Nasal cavity respiratory epithelium epithelial cell of viscerocranial mucosa (primary cell): ENCODE data around the gene NFATC3. TPM values are rescaled to one million over a fixed set of nuclear protein-coding genes. Genes with fewer than 3 reads are reported as not detected.

Experiments used
- total RNA-seq: library from RNA; depleted of rRNA; stranded (reverse); fragments of >200 nt; gene quantifications from 2 replicates; pipeline ENCODE4 v1.2.3, GENCODE V29; 2014

The NFATC3 gene
- total RNA-seq = 11.6 and 16.2 TPM in 2 replicates

DNA sequence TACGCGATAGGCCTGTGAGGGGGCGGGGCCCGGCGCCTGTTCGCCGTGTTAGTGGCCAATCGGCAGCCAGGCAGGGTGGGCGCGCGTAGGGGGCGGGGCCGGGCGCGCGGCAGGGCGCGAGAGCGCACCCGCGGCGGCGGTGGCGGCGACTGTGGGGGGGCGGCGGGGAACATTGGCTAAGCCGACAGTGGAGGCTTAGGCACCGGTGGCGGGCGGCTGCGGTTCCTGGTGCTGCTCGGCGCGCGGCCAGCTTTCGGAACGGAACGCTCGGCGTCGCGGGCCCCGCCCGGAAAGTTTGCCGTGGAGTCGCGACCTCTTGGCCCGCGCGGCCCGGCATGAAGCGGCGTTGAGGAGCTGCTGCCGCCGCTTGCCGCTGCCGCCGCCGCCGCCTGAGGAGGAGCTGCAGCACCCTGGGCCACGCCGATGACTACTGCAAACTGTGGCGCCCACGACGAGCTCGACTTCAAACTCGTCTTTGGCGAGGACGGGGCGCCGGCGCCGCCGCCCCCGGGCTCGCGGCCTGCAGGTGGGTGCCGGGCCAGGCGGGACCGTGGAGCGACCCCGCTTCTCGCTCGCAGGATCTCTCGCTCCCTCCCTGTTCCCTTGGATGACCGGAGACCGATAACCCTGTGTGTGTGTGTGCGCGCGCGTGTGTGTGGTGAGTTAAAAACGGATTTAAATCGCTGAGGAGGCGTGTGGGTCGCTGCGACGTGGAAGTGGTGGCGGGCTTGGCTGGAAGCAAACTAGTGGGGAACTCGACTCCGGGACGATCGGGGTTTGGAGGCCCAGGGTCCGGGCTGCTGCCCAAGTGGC lies at the start of gene NFATC3:
Gene NFATC3, plus strand, starts transcription at position 112 of the 813 bp plus-strand sequence. Its CDS starts 312 bp downstream, at position 424.

GRCh38 chr16:68235887-68236136 lies 150.6 kb downstream of the NFATC3 start, which contains the start of gene ESRP2:
Gene ESRP2, minus strand, starts transcription at chr16:68236127. Its CDS starts 82 bp downstream, at chr16:68236045.

DNA sequence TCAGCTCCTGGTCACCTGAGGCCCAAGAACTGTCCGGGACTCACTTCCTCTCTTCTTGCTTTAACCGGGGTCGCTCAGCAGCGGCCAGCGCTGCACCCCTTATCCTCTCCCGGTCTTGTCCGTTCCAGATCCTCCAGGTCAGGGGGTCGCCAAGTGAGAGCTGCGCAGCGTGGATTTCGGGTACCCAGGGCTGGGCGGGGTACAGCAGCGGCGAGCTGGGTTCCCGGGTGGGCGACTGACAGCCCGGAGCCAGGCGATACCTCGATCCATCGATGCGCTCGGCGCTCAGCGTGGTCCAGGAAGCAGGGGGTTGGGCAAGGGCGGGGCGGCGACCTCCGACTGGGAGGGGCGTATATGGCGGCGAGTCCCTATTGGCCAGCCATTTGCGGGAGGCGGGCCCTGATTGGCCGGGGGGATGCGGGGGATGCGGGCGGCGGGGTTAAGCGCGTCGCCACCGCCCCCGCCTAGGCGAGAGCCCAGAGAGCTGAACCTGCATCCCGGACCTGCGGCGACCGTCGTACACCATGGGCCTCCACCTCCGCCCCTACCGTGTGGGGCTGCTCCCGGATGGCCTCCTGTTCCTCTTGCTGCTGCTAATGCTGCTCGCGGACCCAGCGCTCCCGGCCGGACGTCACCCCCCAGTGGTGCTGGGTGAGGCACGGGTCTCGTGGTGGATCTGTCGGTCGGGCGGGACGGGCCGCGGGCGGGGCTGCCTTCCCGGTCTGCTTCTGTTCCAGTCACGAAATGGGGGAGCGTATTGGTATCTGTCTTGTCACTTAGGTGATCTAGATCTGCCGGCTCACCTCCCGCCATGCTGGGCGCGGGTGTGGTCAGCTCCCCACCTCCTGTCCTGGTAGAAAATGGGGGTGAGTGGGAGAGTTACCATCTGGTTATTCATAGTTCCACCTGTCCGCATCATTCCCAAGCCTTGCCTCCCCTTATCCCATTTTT lies 160.0 kb downstream of the NFATC3 start, which contains the start of gene PLA2G15:
Gene PLA2G15, plus strand, starts transcription at position 471 of the 951 bp plus-strand sequence. Its CDS starts 54 bp downstream, at position 525.

GRCh38 chr16:68264128-68265077 lies 179.2 kb downstream of the NFATC3 start, which contains the start of gene SLC7A6:
Gene SLC7A6, plus strand, starts transcription at chr16:68264526. Its CDS starts 10,201 bp downstream, at chr16:68274727.

Other genes with a start within 250 kb of the NFATC3 start
- gene THAP11, start 243.1 kb upstream of the NFATC3 start, total RNA-seq = 29.0 and 34.7 TPM in 2 replicates
- gene NUTF2, start 238.4 kb upstream of the NFATC3 start, total RNA-seq = 140 and 141 TPM in 2 replicates
- gene CENPT, start 237.7 kb upstream of the NFATC3 start, total RNA-seq = 10.3 and 16.2 TPM in 2 replicates
- gene EDC4, start 212.3 kb upstream of the NFATC3 start, total RNA-seq = 36.6 and 71.5 TPM in 2 replicates
- gene NRN1L, start 200.5 kb upstream of the NFATC3 start, total RNA-seq = 0.21 and 0.34 TPM in 2 replicates
- 9.6 and 28.2 TPM in 2 replicates for gene PSKH1, start 192.1 kb upstream of the NFATC3 start, total RNA-seq
- 0.21 and 0.34 TPM in 2 replicates for gene CTRL, start 153.5 kb upstream of the NFATC3 start, total RNA-seq
- gene PSMB10, start 148.5 kb upstream of the NFATC3 start, total RNA-seq = 16.1 and 16.8 TPM in 2 replicates
- gene LCAT, start 141.2 kb upstream of the NFATC3 start, total RNA-seq = 1.7 and 4.6 TPM in 2 replicates
- 31.1 and 41.5 TPM in 2 replicates for gene SLC12A4, start 116.7 kb upstream of the NFATC3 start, total RNA-seq
- gene DPEP3, start 104.9 kb upstream of the NFATC3 start, total RNA-seq = not detected in 2 replicates
- not detected in 2 replicates for gene DPEP2, start 85.9 kb upstream of the NFATC3 start, total RNA-seq
- gene DPEP2NB, start 69.5 kb upstream of the NFATC3 start, total RNA-seq = not detected in 2 replicates
- 13.2 and 18.1 TPM in 2 replicates for gene DDX28, start 62.1 kb upstream of the NFATC3 start, total RNA-seq
- gene DUS2, start 62.1 kb upstream of the NFATC3 start, total RNA-seq = 23.3 and 24.6 TPM in 2 replicates
- 50.6 and 64.8 TPM in 2 replicates for gene ESRP2, start 150.8 kb downstream of the NFATC3 start, total RNA-seq
- 5.8 and 19.4 TPM in 2 replicates for gene PLA2G15, start 160.0 kb downstream of the NFATC3 start, total RNA-seq
- 10.9 and 16.5 TPM in 2 replicates for gene SLC7A6, start 179.2 kb downstream of the NFATC3 start, total RNA-seq
- gene SLC7A6OS, start 225.6 kb downstream of the NFATC3 start, total RNA-seq = 16.1 and 17.0 TPM in 2 replicates
- gene PRMT7, start 225.6 kb downstream of the NFATC3 start, total RNA-seq = 25.6 and 41.6 TPM in 2 replicates